Measurements from ENCODE around the gene PALS2.
A peak's percentile ranks its signal among the peaks of the same experiment; 100 is the strongest.

PALS2 gene

GRCh38 chr7:24572997-24573553 is at the start of gene PALS2:
Gene PALS2, plus strand, starts transcription at chr7:24573452. Its CDS starts 50,216 bp downstream, at chr7:24623668.
- peak; percentile 58 for DNase-seq

GRCh38 chr7:24531255-24531654 is 42.0 kb upstream of the PALS2 start:
- DNase-seq = no peak

- DNase-seq = no peak
Observed at GRCh38 chr7:24536682-24537081, 36.6 kb upstream of the PALS2 start.

GRCh38 chr7:24540956-24541355 is 32.3 kb upstream of the PALS2 start:
- DNase-seq = no peak

- no peak for DNase-seq
Observed at GRCh38 chr7:24545215-24545614, 28.0 kb upstream of the PALS2 start.

GRCh38 chr7:24548390-24548789 is 24.9 kb upstream of the PALS2 start:
- DNase-seq = no peak

- DNase-seq = no peak
Observed at GRCh38 chr7:24549991-24550390, 23.3 kb upstream of the PALS2 start.

GRCh38 chr7:24555184-24555583 is 18.1 kb upstream of the PALS2 start:
- DNase-seq = no peak

GRCh38 chr7:24555719-24556118 is 17.5 kb upstream of the PALS2 start:
- no peak for DNase-seq

GRCh38 chr7:24560772-24561171 is 12.5 kb upstream of the PALS2 start:
- DNase-seq = no peak

- DNase-seq = no peak
Observed at GRCh38 chr7:24566274-24566673, 7.0 kb upstream of the PALS2 start.

GRCh38 chr7:24570983-24571382 is 2.3 kb upstream of the PALS2 start:
- no peak for DNase-seq

- DNase-seq = no peak
Observed at GRCh38 chr7:24572016-24572392, 1.2 kb upstream of the PALS2 start.

- no peak for DNase-seq
Observed at GRCh38 chr7:24572393-24572996, 757 bp upstream of the PALS2 start.

- no peak for DNase-seq
Observed at GRCh38 chr7:24573554-24574338, 494 bp downstream of the PALS2 start.

GRCh38 chr7:24574386-24574785 is 1.1 kb downstream of the PALS2 start:
- DNase-seq = no peak

GRCh38 chr7:24574950-24575349 is 1.7 kb downstream of the PALS2 start:
- DNase-seq = no peak

- peak; percentile 73 for DNase-seq
Observed at GRCh38 chr7:24576171-24577025, 3.1 kb downstream of the PALS2 start.

GRCh38 chr7:24578052-24578451 is 4.8 kb downstream of the PALS2 start:
- no peak for DNase-seq

- peak; percentile 92 for DNase-seq
Observed at GRCh38 chr7:24580283-24580946, 7.2 kb downstream of the PALS2 start.

- no peak for DNase-seq
Observed at GRCh38 chr7:24582166-24582565, 8.9 kb downstream of the PALS2 start.

GRCh38 chr7:24587853-24588252 is 14.6 kb downstream of the PALS2 start:
- DNase-seq = no peak

- DNase-seq = no peak
Observed at GRCh38 chr7:24591152-24591551, 17.9 kb downstream of the PALS2 start.
